ENCODE measurements around the gene FAM219B.

Gene FAM219B

DNA sequence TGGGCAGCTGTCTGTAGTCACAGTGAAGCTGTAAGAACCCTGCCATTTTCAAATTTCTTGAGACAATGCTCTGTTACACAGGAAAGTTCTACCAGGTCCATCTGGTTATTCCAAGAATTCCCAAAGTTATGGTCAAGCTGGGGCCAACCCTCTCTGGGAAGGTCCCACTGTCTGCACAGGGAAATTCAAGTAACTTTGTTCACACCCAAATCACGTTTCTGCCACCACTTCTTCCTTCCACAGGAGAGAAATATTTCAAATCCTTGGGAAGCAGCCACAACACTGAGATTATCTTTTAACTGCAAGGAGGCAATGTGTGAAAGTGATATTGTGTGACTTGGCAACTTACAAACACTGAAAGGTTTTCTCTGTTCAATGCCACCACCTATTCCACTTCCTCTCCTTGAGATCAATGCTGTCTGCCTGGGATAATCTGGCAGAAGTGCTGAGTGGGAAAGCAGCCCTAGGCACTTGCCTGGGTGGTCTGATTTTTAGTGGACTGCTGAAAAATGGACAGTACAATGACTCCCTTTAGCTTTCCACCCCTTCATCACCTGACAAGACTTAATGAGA is 39.1 kb downstream of the FAM219B start:
- H3K79me2 ChIP-seq (ENCODE audit: insufficient read depth, low read length): peaks cover 85% of the 10 kb centered on the region
- no peak overlapping the region for H2AFZ ChIP-seq (ENCODE audit: low read depth, low read length)
- TF ChIP-seq, protein P1, sequence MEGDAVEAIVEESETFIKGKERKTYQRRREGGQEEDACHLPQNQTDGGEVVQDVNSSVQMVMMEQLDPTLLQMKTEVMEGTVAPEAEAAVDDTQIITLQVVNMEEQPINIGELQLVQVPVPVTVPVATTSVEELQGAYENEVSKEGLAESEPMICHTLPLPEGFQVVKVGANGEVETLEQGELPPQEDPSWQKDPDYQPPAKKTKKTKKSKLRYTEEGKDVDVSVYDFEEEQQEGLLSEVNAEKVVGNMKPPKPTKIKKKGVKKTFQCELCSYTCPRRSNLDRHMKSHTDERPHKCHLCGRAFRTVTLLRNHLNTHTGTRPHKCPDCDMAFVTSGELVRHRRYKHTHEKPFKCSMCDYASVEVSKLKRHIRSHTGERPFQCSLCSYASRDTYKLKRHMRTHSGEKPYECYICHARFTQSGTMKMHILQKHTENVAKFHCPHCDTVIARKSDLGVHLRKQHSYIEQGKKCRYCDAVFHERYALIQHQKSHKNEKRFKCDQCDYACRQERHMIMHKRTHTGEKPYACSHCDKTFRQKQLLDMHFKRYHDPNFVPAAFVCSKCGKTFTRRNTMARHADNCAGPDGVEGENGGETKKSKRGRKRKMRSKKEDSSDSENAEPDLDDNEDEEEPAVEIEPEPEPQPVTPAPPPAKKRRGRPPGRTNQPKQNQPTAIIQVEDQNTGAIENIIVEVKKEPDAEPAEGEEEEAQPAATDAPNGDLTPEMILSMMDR (IDR thresholded peaks at IDR 0.05; ENCODE audit: borderline replicate concordance, extremely low read depth, low read length, poor library complexity, severe bottlenecking): no peak
- no peak for TF ChIP-seq EZH2 (IDR thresholded peaks at IDR 0.05; ENCODE audit: borderline replicate concordance, low read depth, low read length, severe bottlenecking)
- no peak overlapping the region for H3K4me3 ChIP-seq (ENCODE audit: low read depth in 1 of 2, low read length in 2 of 2)
- ATAC-seq (ENCODE audit: insufficient read depth, low read depth) (no peak), DNase-seq (no peak)
- peaks cover 27% of the 10 kb centered on the region for H4K20me1 ChIP-seq (ENCODE audit: insufficient read depth, low read length)
- no peaks in the 10 kb centered on the region for H3K27me3 ChIP-seq (ENCODE audit: insufficient read depth, low read length, poor library complexity)
- H3K4me1 ChIP-seq (ENCODE audit: insufficient read depth, low read length): peaks cover 31% of the 10 kb centered on the region
- no peak overlapping the region for H3K4me2 ChIP-seq (ENCODE audit: insufficient read depth, low read length)
- H3K9ac ChIP-seq (ENCODE audit: low read depth, low read length): no peak overlapping the region
- H3K36me3 ChIP-seq (ENCODE audit: insufficient read depth, low read length): peaks cover 23% of the 10 kb centered on the region
- H3K27ac ChIP-seq (ENCODE audit: low read length): no peak overlapping the region
- no peaks in the 10 kb centered on the region for H3K9me3 ChIP-seq (ENCODE audit: insufficient read depth, low read length, severe bottlenecking)

DNA sequence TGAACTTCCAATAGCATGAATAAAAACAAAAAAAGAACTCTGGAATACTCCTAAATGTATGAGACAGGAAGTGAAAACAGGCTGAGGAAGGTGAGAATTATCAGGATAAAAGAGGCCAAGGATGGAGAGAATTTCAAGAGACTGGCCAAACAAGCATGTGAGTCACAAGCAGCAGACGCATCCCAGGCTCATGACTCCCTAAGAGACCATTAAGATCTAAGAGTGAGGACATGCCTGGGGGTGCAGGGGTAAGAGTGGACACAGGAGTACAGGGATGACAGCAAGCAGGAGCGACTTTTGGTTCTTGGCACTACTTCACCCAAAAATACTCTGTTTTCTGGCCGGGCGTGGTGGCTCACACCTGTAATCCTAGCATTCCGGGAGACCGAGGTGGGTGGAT is 40.6 kb downstream of the FAM219B start:
- no peak overlapping the region for H3K9ac ChIP-seq (ENCODE audit: low read depth, low read length)
- no peak for ATAC-seq (ENCODE audit: insufficient read depth, low read depth)
- DNase-seq: no peak
- no peak overlapping the region for H2AFZ ChIP-seq (ENCODE audit: low read depth, low read length)
- peaks cover 23% of the 10 kb centered on the region for H3K36me3 ChIP-seq (ENCODE audit: insufficient read depth, low read length)
- no peak overlapping the region for H3K4me2 ChIP-seq (ENCODE audit: insufficient read depth, low read length)
- peaks cover 79% of the 10 kb centered on the region for H3K79me2 ChIP-seq (ENCODE audit: insufficient read depth, low read length)
- H3K4me1 ChIP-seq (ENCODE audit: insufficient read depth, low read length): peaks cover 18% of the 10 kb centered on the region
- no peaks in the 10 kb centered on the region for H3K9me3 ChIP-seq (ENCODE audit: insufficient read depth, low read length, severe bottlenecking)
- no peak overlapping the region for H3K4me3 ChIP-seq (ENCODE audit: low read depth in 1 of 2, low read length in 2 of 2)
- H4K20me1 ChIP-seq (ENCODE audit: insufficient read depth, low read length): peaks cover 21% of the 10 kb centered on the region
- no peak overlapping the region for H3K27ac ChIP-seq (ENCODE audit: low read length)
- H3K27me3 ChIP-seq (ENCODE audit: insufficient read depth, low read length, poor library complexity): no peaks in the 10 kb centered on the region
- TF ChIP-seq, protein P1 (IDR thresholded peaks at IDR 0.05; ENCODE audit: borderline replicate concordance, extremely low read depth, low read length, poor library complexity, severe bottlenecking): no peak
- TF ChIP-seq EZH2 (IDR thresholded peaks at IDR 0.05; ENCODE audit: borderline replicate concordance, low read depth, low read length, severe bottlenecking): no peak

DNA sequence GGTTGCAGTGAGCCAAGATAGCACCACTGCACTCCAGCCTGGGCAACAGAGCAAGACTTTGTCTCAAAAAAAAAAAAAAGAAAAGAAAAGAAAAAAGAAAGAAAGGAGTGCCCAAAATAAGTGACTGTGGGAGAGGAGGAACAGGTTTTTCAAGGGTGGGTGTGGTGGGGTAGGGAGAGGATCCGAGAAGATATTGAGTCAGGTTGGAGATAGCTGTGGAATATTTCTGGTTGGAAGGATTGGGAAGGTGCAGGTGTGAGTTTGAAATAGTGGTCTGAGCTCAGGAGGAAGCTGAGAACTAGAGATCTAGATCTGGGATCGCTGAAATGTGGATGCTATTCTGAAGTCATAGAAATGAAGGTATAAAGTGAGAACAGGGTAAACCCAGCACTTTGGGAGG is 41.3 kb downstream of the FAM219B start:
- ATAC-seq (ENCODE audit: insufficient read depth, low read depth): no peak
- Histone ChIP-seq H3K4me2 (ENCODE audit: insufficient read depth, low read length) (no peak overlapping the region), H3K79me2 (ENCODE audit: insufficient read depth, low read length) (peaks cover 72% of the 10 kb centered on the region), H4K20me1 (ENCODE audit: insufficient read depth, low read length) (peaks cover 16% of the 10 kb centered on the region), H3K4me3 (ENCODE audit: low read depth in 1 of 2, low read length in 2 of 2) (no peak overlapping the region), H2AFZ (ENCODE audit: low read depth, low read length) (no peak overlapping the region), H3K27me3 (ENCODE audit: insufficient read depth, low read length, poor library complexity) (no peaks in the 10 kb centered on the region), H3K36me3 (ENCODE audit: insufficient read depth, low read length) (peaks cover 20% of the 10 kb centered on the region), H3K9ac (ENCODE audit: low read depth, low read length) (no peak overlapping the region), H3K27ac (ENCODE audit: low read length) (no peak overlapping the region), H3K4me1 (ENCODE audit: insufficient read depth, low read length) (peaks cover 11% of the 10 kb centered on the region), H3K9me3 (ENCODE audit: insufficient read depth, low read length, severe bottlenecking) (no peaks in the 10 kb centered on the region)
- TF ChIP-seq EZH2 (IDR thresholded peaks at IDR 0.05; ENCODE audit: borderline replicate concordance, low read depth, low read length, severe bottlenecking): no peak
- TF ChIP-seq, protein P1 (IDR thresholded peaks at IDR 0.05; ENCODE audit: borderline replicate concordance, extremely low read depth, low read length, poor library complexity, severe bottlenecking): no peak
- DNase-seq: no peak
